HCT116 (cell line): ENCODE data around the gene DCLRE1A. TPM values are rescaled to one million over a fixed set of nuclear protein-coding genes. Genes with fewer than 3 reads are reported as not detected.
"Not testable (repeated sequence)": the region's sequence is repeated elsewhere in the genome, so short reads cannot be mapped to it uniquely, and the experiment has no call there.

ENCODE experiments used
- ATAC-seq: fragments of 200-7000 bp; cut with Tn5 transposase; 2 replicates; pipeline ENCODE4 v1.9.1; 2020; ENCODE audit warnings: mild to moderate bottlenecking, moderate library complexity
- BruUV-seq: library from RNA; stranded (reverse); fragments of 400-500 nt; replicated peaks from 2 replicates; lab custom pipeline; 2021; lab: Mats Ljungman, UMichigan
- CTCF ChIA-PET: fragments of 300-600 bp; sonication (Branson Sonifier 250); formaldehyde crosslinking; loops from one replicate; lab custom pipeline; 2021; ENCODE audit warnings: antibody characterized with exemption; lab: Charles Lee
- POLR2A ChIA-PET: fragments of 300-600, 350-600 bp; sonication (Branson Sonifier 250); formaldehyde crosslinking; loops from one replicate; lab custom pipeline; 2021; ENCODE audit warnings: antibody characterized with exemption; lab: Charles Lee
- RAD21 ChIA-PET, 2 experiments: fragments of 300-600 bp; sonication (Branson Sonifier 250); formaldehyde crosslinking; loops; one replicate each; lab custom pipeline; 2023; ENCODE audit warnings: low total read pairs in 2 of 2; ENCODE audit not compliant: uncharacterized antibody in 2 of 2, unreplicated experiment in 2 of 2, low non-redundant PET in 1 of 2; lab: Charles Lee
- DNase-seq: peaks from one replicate; pipeline ENCODE4 v3.0.0-alpha.2; 2010; ENCODE audit warnings: low read depth, low spot score
- H2AFZ ChIP-seq: fragments of 200-600 bp; shearing (Covaris generic), sonication (generic); 2 replicates; pipeline ENCODE4 v1.6.1; 2017; ENCODE audit warnings: low read depth, mixed run types, mixed read lengths, antibody characterized with exemption, low read length; ENCODE audit not compliant: poor library complexity, severe bottlenecking
- H3K27ac ChIP-seq: 2 replicates; pipeline ENCODE4 v1.5.1; 2012; ENCODE audit warnings: low read depth, low read length
- H3K27me3 ChIP-seq: fragments of 200-600 bp; sonication (generic); 2 replicates; pipeline ENCODE4 v1.6.1; 2016; ENCODE audit warnings: mixed run types, low read length, mixed read lengths; ENCODE audit not compliant: insufficient read depth
- H3K36me3 ChIP-seq, 2 experiments: fragments of 200-500 bp in 1 of 2; fragments of 200-600 bp in 1 of 2; sonication (Bioruptor generic) in 1 of 2; sonication (generic) in 1 of 2; 2 replicates each; pipeline versions ENCODE4 v1.5.1 to v1.6.1; 2014 to 2016; ENCODE audit warnings: low read length in 2 of 2, inconsistent platforms in 1 of 2, mixed read lengths in 1 of 2, mixed run types in 1 of 2; ENCODE audit not compliant: insufficient read depth in 2 of 2, control insufficient read depth in 1 of 2
- H3K4me1 ChIP-seq, 2 experiments: fragments of 200-600 bp in 1 of 2; sonication (generic) in 1 of 2; 2 replicates each; pipeline versions ENCODE4 v1.5.1 to v1.6.1; 2012 to 2017; ENCODE audit warnings: low read length in 2 of 2, inconsistent platforms in 1 of 2, mild to moderate bottlenecking in 1 of 2, mixed read lengths in 1 of 2, mixed run types in 1 of 2, moderate library complexity in 1 of 2; ENCODE audit not compliant: insufficient read depth in 2 of 2, control insufficient read depth in 1 of 2
- H3K4me2 ChIP-seq: fragments of 200-600 bp; sonication (generic); 2 replicates; pipeline ENCODE4 v1.6.1; 2017; ENCODE audit warnings: mixed run types, low read length, mixed read lengths
- H3K4me3 ChIP-seq, 2 experiments: fragments of 200-600 bp in 1 of 2; sonication (generic) in 1 of 2; replicated peaks in 1 of 2; 2 replicates each; pipeline ENCODE4 v1.5.1; 2011 to 2016; ENCODE audit warnings: low read length in 2 of 2, control low read depth in 1 of 2, low read depth in 1 of 2, mild to moderate bottlenecking in 1 of 2, mixed read lengths in 1 of 2, mixed run types in 1 of 2
- H3K79me2 ChIP-seq: fragments of 200-600 bp; sonication (generic); 2 replicates; pipeline ENCODE4 v1.6.1; 2017; ENCODE audit warnings: mild to moderate bottlenecking, mixed run types, low read length, moderate library complexity, mixed read lengths; ENCODE audit not compliant: insufficient read depth
- H3K9ac ChIP-seq: fragments of 200-600 bp; sonication (generic); 2 replicates; pipeline ENCODE4 v1.6.1; 2016; ENCODE audit warnings: low read length, mixed read lengths
- H3K9me2 ChIP-seq: fragments of 200-600 bp; sonication (generic), shearing (Covaris generic); 2 replicates; pipeline ENCODE4 v1.6.1; 2017; ENCODE audit warnings: mixed run types, mild to moderate bottlenecking, moderate library complexity; ENCODE audit not compliant: insufficient read depth
- H3K9me3 ChIP-seq, 2 experiments: fragments of 200-500 bp in 1 of 2; fragments of 200-600 bp in 1 of 2; sonication (Bioruptor generic) in 1 of 2; sonication (generic) in 1 of 2; 2 replicates each; pipeline ENCODE4 v1.6.1; 2014 to 2017; ENCODE audit warnings: low read length in 2 of 2, mixed read lengths in 2 of 2, inconsistent platforms in 1 of 2, low read depth in 1 of 2, mild to moderate bottlenecking in 1 of 2, mixed run types in 1 of 2, moderate library complexity in 1 of 2; ENCODE audit not compliant: control insufficient read depth in 1 of 2, insufficient read depth in 1 of 2
- H4K20me1 ChIP-seq: fragments of 200-600 bp; sonication (generic), shearing (Covaris generic); 2 replicates; pipeline ENCODE4 v1.6.1; 2017; ENCODE audit warnings: mixed run types, mild to moderate bottlenecking, moderate library complexity; ENCODE audit not compliant: insufficient read depth
- ATF3 ChIP-seq: IDR thresholded peaks from 2 replicates; pipeline ENCODE4 v1.6.1; 2012
- CBX3 ChIP-seq: IDR thresholded peaks from 2 replicates; pipeline ENCODE4 v1.6.1; 2012; ENCODE audit warnings: low read depth
- CEBPB ChIP-seq: IDR thresholded peaks from 2 replicates; pipeline ENCODE4 v1.6.1; 2012; ENCODE audit warnings: low read depth
- CTCF ChIP-seq, 3 experiments: fragments of 200-600 bp in 1 of 3; sonication (generic) in 1 of 3; IDR thresholded peaks in 2 of 3; conservative IDR thresholded peaks in 1 of 3; 2 replicates each; pipeline ENCODE4 v1.5.1; 2012 to 2017; ENCODE audit warnings: low read depth in 2 of 3, low read length in 2 of 3, antibody characterized with exemption in 1 of 3, borderline replicate concordance in 1 of 3, control low read depth in 1 of 3, mild to moderate bottlenecking in 1 of 3, mixed read lengths in 1 of 3, mixed run types in 1 of 3, moderate library complexity in 1 of 3; ENCODE audit not compliant: insufficient read depth in 1 of 3
- EGR1 ChIP-seq: IDR thresholded peaks from 2 replicates; pipeline ENCODE4 v1.6.1; 2012; ENCODE audit warnings: low read depth
- EZH2 ChIP-seq: fragments of 200-600 bp; sonication (generic); IDR thresholded peaks from 2 replicates; pipeline ENCODE4 v1.6.1; 2017; ENCODE audit warnings: antibody characterized with exemption, mixed run types
- FOSL1 ChIP-seq: IDR thresholded peaks from 2 replicates; pipeline ENCODE4 v1.6.1; 2012; ENCODE audit warnings: low read depth
- MAX ChIP-seq: IDR thresholded peaks from 2 replicates; pipeline ENCODE4 v1.6.1; 2012
- RAD21 ChIP-seq: IDR thresholded peaks from 2 replicates; pipeline ENCODE4 v1.6.1; 2012; ENCODE audit warnings: low read depth, mild to moderate bottlenecking
- REST ChIP-seq: IDR thresholded peaks from 2 replicates; pipeline ENCODE4 v1.6.1; 2012; ENCODE audit warnings: low read depth
- SRF ChIP-seq: IDR thresholded peaks from 2 replicates; pipeline ENCODE4 v1.6.1; 2012; ENCODE audit warnings: low read depth
- TCF7L2 ChIP-seq: IDR thresholded peaks from 2 replicates; pipeline ENCODE4 v1.7.0; 2011; ENCODE audit warnings: borderline replicate concordance, inconsistent platforms; ENCODE audit not compliant: insufficient read depth, insufficient read length; ENCODE audit errors: extremely low read depth
- YY1 ChIP-seq: IDR thresholded peaks from 2 replicates; pipeline ENCODE4 v1.6.1; 2011; ENCODE audit warnings: low read length, low read depth, moderate library complexity, mild to moderate bottlenecking; ENCODE audit not compliant: insufficient replicate concordance; ENCODE audit errors: extremely low read depth
- ZNF274 ChIP-seq: fragments of 200-500 bp; sonication (Bioruptor generic); IDR thresholded peaks from 2 replicates; pipeline ENCODE4 v1.6.1; 2014; ENCODE audit warnings: mild to moderate bottlenecking, low read depth, low read length, inconsistent platforms
- intact Hi-C: fragments of 100-400 bp; cut with micrococcal nuclease; formaldehyde crosslinking; loops from 2 replicates; pipeline ENCODE4 v1.10.0; 2022
- total RNA-seq: library from RNA; stranded (reverse); gene quantifications from one replicate; pipeline ENCODE4 v1.2.1, GENCODE V29; 2021; ENCODE audit not compliant: unreplicated experiment

DCLRE1A gene
- total RNA-seq, 1 experiment from 2014 or later: 13.9 TPM

GRCh38 chr10:113842171-113842570 lies 11.7 kb downstream of the DCLRE1A start (continued):
- TF ChIP-seq CEBPB: no peak
- no peak for TF ChIP-seq ATF3
- no peak for TF ChIP-seq TCF7L2
- no peak for TF ChIP-seq EZH2
- TF ChIP-seq YY1: no peak

GRCh38 chr10:113828567-113828966 lies 25.3 kb downstream of the DCLRE1A start:
- H3K9me3 ChIP-seq, ATAC-seq, H3K4me1 ChIP-seq, intact Hi-C loops, RAD21 ChIA-PET, H3K9ac ChIP-seq, H3K4me3 ChIP-seq, CTCF ChIA-PET, H3K27ac ChIP-seq, BruUV-seq, H3K36me3 ChIP-seq, POLR2A ChIA-PET, H3K27me3 ChIP-seq, H3K9me2 ChIP-seq, DNase-seq, H4K20me1 ChIP-seq, H3K4me2 ChIP-seq, H2AFZ ChIP-seq, H3K79me2 ChIP-seq: not testable (repeated sequence)

- no peaks in the 10 kb centered on the region for H3K36me3 ChIP-seq
- H3K27ac ChIP-seq: no peak overlapping the region
- DNase-seq (no peak), ATAC-seq (no peak)
- H3K4me3 ChIP-seq: no peak overlapping the region
- H3K79me2 ChIP-seq: no peaks in the 10 kb centered on the region
- H3K4me2 ChIP-seq: no peak overlapping the region
- no peaks in the 10 kb centered on the region for H3K27me3 ChIP-seq
- POLR2A ChIA-PET: no interaction called here
- H3K4me1 ChIP-seq: no peaks in the 10 kb centered on the region
- CTCF ChIA-PET: no interaction called here
- intact Hi-C loops: no loop called here
- H3K9ac ChIP-seq: no peak overlapping the region
- H3K9me3 ChIP-seq: no peaks in the 10 kb centered on the region
- RAD21 ChIA-PET: no interaction called here
- no peak overlapping the region for H2AFZ ChIP-seq
- H4K20me1 ChIP-seq: no peaks in the 10 kb centered on the region
- no peaks in the 10 kb centered on the region for H3K9me2 ChIP-seq
- no TSS peak for BruUV-seq
- no peak for TF ChIP-seq FOSL1
- no peak for TF ChIP-seq MAX
- no peak for TF ChIP-seq ZNF274
- TF ChIP-seq RAD21: no peak
- TF ChIP-seq EGR1: no peak
- no peak for TF ChIP-seq REST
- TF ChIP-seq YY1: no peak
- TF ChIP-seq CBX3: no peak
- no peak for TF ChIP-seq CEBPB
- TF ChIP-seq SRF: no peak
- TF ChIP-seq CTCF (IDR thresholded peaks at IDR 0.05 in 2 of 3, conservative IDR thresholded peaks at IDR 0.05 in 1 of 3; ENCODE audit: borderline replicate concordance in 1 of 3, insufficient read depth in 1 of 3, low read depth in 2 of 3, low read length in 2 of 3): no peak
Observed at GRCh38 chr10:113825791-113826190, 28.1 kb downstream of the DCLRE1A start.
